Activated CD4-positive, alpha-beta memory T cell treated with anti-CD3 and anti-CD28 coated beads for 36 hours (primary cell): Measurements from ENCODE around the gene TMBIM1. TPM values are rescaled to one million over a fixed set of nuclear protein-coding genes. Genes with fewer than 3 reads are reported as not detected.
A peak's percentile ranks its signal among the peaks of the same experiment; 100 is the strongest.

Experiments
- CTCF ChIA-PET: fragments of 350-600 bp; sonication (Branson Sonifier 250); formaldehyde crosslinking; loops from one replicate; lab custom pipeline; 2021; ENCODE audit warnings: antibody characterized with exemption, inconsistent platforms; lab: Charles Lee
- POLR2A ChIA-PET: fragments of 350-600 bp; sonication (Branson Sonifier 250); formaldehyde crosslinking; loops from one replicate; lab custom pipeline; 2021; ENCODE audit warnings: antibody characterized with exemption; lab: Charles Lee
- DNase-seq: peaks from one replicate; pipeline ENCODE4 v3.0.0-alpha.2; 2020
- H3K27ac Mint-ChIP-seq: one replicate; pipeline ENCODE4 v1.8.0; 2021; ENCODE audit warnings: mixed read lengths
- H3K27me3 Mint-ChIP-seq: one replicate; pipeline ENCODE4 v1.8.0; 2021; ENCODE audit warnings: mixed read lengths
- H3K36me3 Mint-ChIP-seq: one replicate; pipeline ENCODE4 v1.8.0; 2021; ENCODE audit warnings: mixed read lengths
- H3K4me1 Mint-ChIP-seq: one replicate; pipeline ENCODE4 v1.8.0; 2021; ENCODE audit warnings: low read depth, mixed read lengths
- H3K4me3 Mint-ChIP-seq: one replicate; pipeline ENCODE4 v1.8.0; 2021; ENCODE audit warnings: mild to moderate bottlenecking, mixed read lengths
- H3K9me3 Mint-ChIP-seq: one replicate; pipeline ENCODE4 v1.8.0; 2021; ENCODE audit warnings: mixed read lengths
- intact Hi-C: fragments of 100-400 bp; cut with micrococcal nuclease; formaldehyde crosslinking; loops from one replicate; pipeline ENCODE4 v1.15.1; 2023
- total RNA-seq, 2 experiments: library from RNA; stranded (reverse); gene quantifications; one replicate each; pipeline ENCODE4 v1.2.3, GENCODE V29; 2021

Gene TMBIM1
- 10 to 100 TPM; 71.8 to 79.2 TPM for total RNA-seq

DNA sequence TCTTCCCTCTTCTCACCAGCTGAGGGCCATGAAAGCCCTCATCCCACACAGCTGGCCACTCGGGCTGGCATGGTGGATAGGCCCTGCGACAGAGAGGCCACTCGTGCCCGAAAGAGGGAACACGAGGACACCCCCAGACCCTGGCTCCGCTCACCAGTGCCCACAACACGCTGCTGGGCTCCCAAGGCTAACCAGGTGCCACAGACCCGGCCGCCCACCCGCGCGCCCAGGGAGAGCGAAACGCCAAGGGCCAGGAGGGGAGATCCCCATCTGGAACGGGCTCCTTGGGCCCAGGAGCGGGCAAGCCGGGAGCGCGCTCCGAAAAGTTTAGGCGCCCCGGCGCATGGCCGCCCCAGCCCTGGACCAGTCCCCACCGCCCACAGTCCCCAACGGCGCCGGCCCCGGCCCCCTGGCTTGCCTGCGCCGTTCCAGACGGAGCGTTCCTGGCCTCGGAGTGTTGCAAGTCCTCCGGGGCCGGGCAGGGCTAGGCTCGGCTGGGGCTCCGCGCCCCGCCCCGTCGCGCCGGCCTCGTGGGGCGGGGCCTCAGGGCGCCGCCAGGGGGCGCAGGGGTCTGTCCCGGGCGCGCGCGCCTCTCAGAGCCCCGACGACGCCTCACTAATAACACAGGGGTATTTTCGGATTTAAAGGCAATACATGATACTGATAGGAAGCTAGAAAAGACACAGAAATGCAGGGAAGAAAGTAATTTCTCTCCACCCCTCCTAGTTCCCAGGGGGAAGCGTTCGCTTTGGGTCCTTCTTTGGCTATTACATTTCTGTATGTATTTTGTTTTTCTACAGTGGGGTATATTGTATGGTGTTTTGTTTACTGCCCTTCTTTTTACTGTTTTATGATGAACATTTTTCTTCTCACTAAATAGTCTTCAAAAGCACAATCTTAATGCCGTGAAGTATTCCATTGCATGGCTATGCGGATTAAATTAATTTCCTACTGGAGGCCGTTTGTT is at the start of gene TMBIM1:
TSS of gene TMBIM1 (minus strand) at position 456 of the 967 bp plus-strand sequence. CDS start 10,362 bp downstream, outside the sequence.
- H3K27ac Mint-ChIP-seq = peak within 1 kb of the TSS; percentile 89
- CTCF ChIA-PET = interaction anchor here (0.6 to 12.2 kb wide), 20 partner anchors 8 to 174 kb away, joined by 3 to 119 read pairs (median 4); partner anchors contain the start of genes AAMP, CATIP, CTDSP1 and PNKD
- no peaks in the 10 kb centered on the region for H3K36me3 Mint-ChIP-seq
- DNase-seq = peak; percentile 83
- no peaks in the 10 kb centered on the region for H3K9me3 Mint-ChIP-seq
- no peaks in the 10 kb centered on the region for H3K27me3 Mint-ChIP-seq
- POLR2A ChIA-PET = interaction anchor here (1.3 to 10.9 kb wide), 2 partner anchors 19 to 109 kb away, joined by 3 to 115 read pairs; partner anchors contain the start of genes AAMP and PNKD
- intact Hi-C loops = loop anchor here (1.0 to 5.0 kb wide), 4 partner anchors 24 to 355 kb away; no protein-coding TSS in a partner anchor
- H3K4me1 Mint-ChIP-seq = peaks cover 51% of the 10 kb centered on the region
- H3K4me3 Mint-ChIP-seq = peak within 1 kb of the TSS; percentile 80

DNA sequence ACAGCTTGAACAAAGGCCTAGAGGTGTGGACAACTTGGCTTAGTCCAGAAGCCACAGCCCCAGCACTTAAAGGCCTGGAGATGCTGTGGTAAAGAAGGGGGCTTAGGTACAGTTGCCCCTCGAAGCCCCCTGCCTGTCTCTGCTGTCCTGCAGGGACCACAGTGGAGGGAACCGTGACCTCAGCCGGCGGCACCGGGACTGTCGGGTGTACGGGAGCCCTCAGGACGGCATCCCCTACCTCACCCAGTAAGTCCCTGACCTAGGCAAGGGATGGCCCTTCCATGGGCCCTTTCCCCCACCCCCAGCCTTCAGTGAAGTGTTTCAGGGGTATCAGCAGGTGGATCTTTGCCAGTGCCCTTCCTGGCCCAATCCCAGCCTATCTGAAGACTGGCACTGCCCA is 49.1 kb upstream of the TMBIM1 start:
- intact Hi-C loops = no loop called here
- Mint-ChIP-seq H3K27ac (no peak overlapping the region), H3K36me3 (no peaks in the 10 kb centered on the region), H3K9me3 (no peaks in the 10 kb centered on the region), H3K4me3 (no peak overlapping the region), H3K4me1 (no peaks in the 10 kb centered on the region), H3K27me3 (no peaks in the 10 kb centered on the region)
- ChIA-PET POLR2A (no interaction called here), CTCF (interaction anchor here (1.1 kb wide), 1 partner anchor 39 kb away, joined by 3 read pairs; no protein-coding TSS in a partner anchor)
- DNase-seq = no peak

DNA sequence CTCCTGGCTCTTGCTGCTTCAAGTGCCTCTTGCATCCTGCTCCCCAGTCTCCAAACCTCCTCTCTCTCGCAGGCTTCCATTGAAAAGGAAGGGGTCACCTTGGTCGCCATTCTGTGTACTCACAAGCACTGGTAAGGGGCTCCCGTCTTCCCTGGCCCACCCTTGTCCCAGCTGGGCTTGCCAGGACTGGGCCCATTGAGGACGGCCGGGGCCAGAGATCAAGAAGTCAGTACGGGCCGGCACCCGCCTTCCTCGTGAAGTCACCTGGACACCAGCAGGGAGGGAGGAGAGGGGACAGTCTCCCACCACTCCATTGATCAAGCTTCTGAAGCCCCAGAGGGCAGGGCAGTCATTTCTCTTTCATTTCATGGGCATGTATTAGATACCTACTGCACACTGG is 48.4 kb upstream of the TMBIM1 start:
- Mint-ChIP-seq H3K27me3 (no peaks in the 10 kb centered on the region), H3K36me3 (no peaks in the 10 kb centered on the region), H3K9me3 (no peaks in the 10 kb centered on the region), H3K4me3 (no peak overlapping the region), H3K27ac (no peak overlapping the region), H3K4me1 (no peaks in the 10 kb centered on the region)
- CTCF ChIA-PET = interaction anchor here (1.1 kb wide), 1 partner anchor 39 kb away, joined by 3 read pairs; no protein-coding TSS in a partner anchor
- intact Hi-C loops = no loop called here
- DNase-seq = no peak
- POLR2A ChIA-PET = no interaction called here

DNA sequence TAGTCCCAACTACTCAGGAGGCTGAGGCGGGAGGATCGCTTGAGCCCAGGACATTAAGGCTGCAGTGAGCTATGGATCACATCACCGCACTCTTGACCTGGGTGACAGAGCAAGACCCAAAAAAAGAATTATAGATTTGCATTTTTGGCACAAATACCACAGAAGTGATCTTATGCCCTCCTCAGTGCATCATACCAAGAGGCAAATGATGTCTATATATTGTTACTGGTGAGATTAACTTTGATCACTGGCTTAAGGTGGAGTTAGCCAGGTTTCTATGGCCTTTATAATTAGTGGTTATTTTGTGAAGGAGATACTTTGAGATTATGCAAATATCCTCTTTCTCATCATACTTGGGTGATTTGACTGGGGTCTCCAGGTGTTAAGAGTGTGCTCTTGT is 42.2 kb upstream of the TMBIM1 start:
- Mint-ChIP-seq H3K9me3 (no peaks in the 10 kb centered on the region), H3K4me1 (peaks cover 3% of the 10 kb centered on the region), H3K27me3 (no peaks in the 10 kb centered on the region), H3K27ac (no peak overlapping the region), H3K36me3 (no peaks in the 10 kb centered on the region), H3K4me3 (no peak overlapping the region)
- ChIA-PET POLR2A (no interaction called here), CTCF (no interaction called here)
- no peak for DNase-seq
- intact Hi-C loops = no loop called here

- no peak overlapping the region for H3K4me3 Mint-ChIP-seq
- CTCF ChIA-PET = interaction anchor here (1.0 kb wide), 1 partner anchor 24 kb away, joined by 3 read pairs; the partner anchor contains the start of gene CATIP
- H3K27ac Mint-ChIP-seq = no peak overlapping the region
- no peaks in the 10 kb centered on the region for H3K9me3 Mint-ChIP-seq
- no peaks in the 10 kb centered on the region for H3K36me3 Mint-ChIP-seq
- peak; percentile 28 for DNase-seq
- POLR2A ChIA-PET = no interaction called here
- intact Hi-C loops = no loop called here
- peaks cover 3% of the 10 kb centered on the region for H3K4me1 Mint-ChIP-seq
- H3K27me3 Mint-ChIP-seq = no peaks in the 10 kb centered on the region
These were observed 40.8 kb upstream of the TMBIM1 start for GRCh38 chr2:218332920-218333645.

DNA sequence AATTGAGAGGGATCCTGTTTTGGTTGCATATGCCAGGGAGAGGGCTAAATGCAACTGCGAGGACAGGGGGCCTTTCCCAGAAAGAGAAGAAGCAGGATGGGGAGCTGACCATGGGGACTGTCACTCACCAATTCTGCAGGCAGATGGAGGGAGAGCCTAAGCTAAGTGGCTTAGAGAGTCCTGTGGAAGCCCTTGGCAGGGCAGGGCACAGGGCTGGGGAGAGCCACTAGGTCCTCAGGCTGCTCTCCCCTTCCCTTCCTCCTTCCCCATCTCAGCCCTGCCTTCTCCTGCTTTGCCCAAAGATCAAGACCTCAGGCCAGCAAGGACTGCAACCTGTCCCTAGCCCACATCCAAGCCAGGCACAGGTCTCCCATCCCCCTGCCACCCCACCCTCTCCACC is 40.0 kb upstream of the TMBIM1 start:
- H3K27me3 Mint-ChIP-seq = no peaks in the 10 kb centered on the region
- H3K27ac Mint-ChIP-seq = no peak overlapping the region
- no peak for DNase-seq
- peaks cover 3% of the 10 kb centered on the region for H3K4me1 Mint-ChIP-seq
- no peaks in the 10 kb centered on the region for H3K9me3 Mint-ChIP-seq
- intact Hi-C loops = no loop called here
- ChIA-PET CTCF (interaction anchor here (0.6 to 1.4 kb wide), 3 partner anchors 25 to 37 kb away, joined by 3 to 4 read pairs (median 4); partner anchors contain the start of gene CATIP), POLR2A (no interaction called here)
- no peaks in the 10 kb centered on the region for H3K36me3 Mint-ChIP-seq
- H3K4me3 Mint-ChIP-seq = no peak overlapping the region

GRCh38 chr2:218331745-218332144 is 39.4 kb upstream of the TMBIM1 start:
- Mint-ChIP-seq H3K27ac (no peak overlapping the region), H3K4me1 (peaks cover 3% of the 10 kb centered on the region), H3K4me3 (no peak overlapping the region), H3K9me3 (no peaks in the 10 kb centered on the region), H3K36me3 (no peaks in the 10 kb centered on the region), H3K27me3 (no peaks in the 10 kb centered on the region)
- POLR2A ChIA-PET = no interaction called here
- intact Hi-C loops = no loop called here
- CTCF ChIA-PET = interaction anchor here (0.6 to 1.4 kb wide), 2 partner anchors 30 to 36 kb away, joined by 4 read pairs; no protein-coding TSS in a partner anchor
- no peak for DNase-seq

- Mint-ChIP-seq H3K27me3 (peaks cover 2% of the 10 kb centered on the region), H3K36me3 (no peaks in the 10 kb centered on the region), H3K4me3 (no peak overlapping the region), H3K4me1 (peaks cover 7% of the 10 kb centered on the region), H3K27ac (no peak overlapping the region), H3K9me3 (no peaks in the 10 kb centered on the region)
- DNase-seq = no peak
- intact Hi-C loops = no loop called here
- CTCF ChIA-PET = interaction anchor here (0.6 kb wide), 1 partner anchor 114 kb away, joined by 4 read pairs; no protein-coding TSS in a partner anchor
- POLR2A ChIA-PET = no interaction called here
These were observed 37.7 kb upstream of the TMBIM1 start for GRCh38 chr2:218329826-218330593.

GRCh38 chr2:218329027-218329825 is 36.9 kb upstream of the TMBIM1 start:
- ChIA-PET POLR2A (no interaction called here), CTCF (interaction anchor here (0.6 kb wide), 1 partner anchor 113 kb away, joined by 4 read pairs; no protein-coding TSS in a partner anchor)
- Mint-ChIP-seq H3K27ac (no peak overlapping the region), H3K4me1 (peaks cover 8% of the 10 kb centered on the region), H3K4me3 (no peak overlapping the region), H3K36me3 (no peaks in the 10 kb centered on the region), H3K9me3 (no peaks in the 10 kb centered on the region), H3K27me3 (peaks cover 2% of the 10 kb centered on the region)
- intact Hi-C loops = no loop called here
- no peak for DNase-seq

- peaks cover 16% of the 10 kb centered on the region for H3K4me1 Mint-ChIP-seq
- CTCF ChIA-PET = no interaction called here
- intact Hi-C loops = no loop called here
- no peaks in the 10 kb centered on the region for H3K36me3 Mint-ChIP-seq
- H3K27ac Mint-ChIP-seq = no peak overlapping the region
- POLR2A ChIA-PET = no interaction called here
- no peaks in the 10 kb centered on the region for H3K9me3 Mint-ChIP-seq
- no peak for DNase-seq
- peaks cover 8% of the 10 kb centered on the region for H3K27me3 Mint-ChIP-seq
- no peak overlapping the region for H3K4me3 Mint-ChIP-seq
These were observed 36.0 kb upstream of the TMBIM1 start for GRCh38 chr2:218328294-218328693.
